Adrenal gland (tissue), 5 donors: Measurements from ENCODE around the gene TNFRSF14.

ENCODE experiments used
- POLR2A ChIP-seq, 2 donors: fragments of 450-650 bp; IDR thresholded peaks; one replicate each; pipeline ENCODE4 v1.6.1; 2017; ENCODE audit warnings: antibody characterized with exemption in 2 of 2, mild to moderate bottlenecking in 2 of 2, moderate library complexity in 1 of 2
- TF ChIP-seq, protein P1 (sequence below), 6 experiments: fragments of 450-650 bp in 4 of 6; fragments of 200-600 bp in 2 of 6; sonication (generic) in 1 of 6; IDR thresholded peaks; 1 replicate in 5 of 6; 2 replicates in 1 of 6; pipeline versions ENCODE4 v1.5.1 to v1.8.0; 2016 to 2021; ENCODE audit warnings: antibody characterized with exemption in 6 of 6, mild to moderate bottlenecking in 2 of 6, moderate library complexity in 1 of 6
- donor health status: DM: no; HTN: no; CAD: no.

DNA sequence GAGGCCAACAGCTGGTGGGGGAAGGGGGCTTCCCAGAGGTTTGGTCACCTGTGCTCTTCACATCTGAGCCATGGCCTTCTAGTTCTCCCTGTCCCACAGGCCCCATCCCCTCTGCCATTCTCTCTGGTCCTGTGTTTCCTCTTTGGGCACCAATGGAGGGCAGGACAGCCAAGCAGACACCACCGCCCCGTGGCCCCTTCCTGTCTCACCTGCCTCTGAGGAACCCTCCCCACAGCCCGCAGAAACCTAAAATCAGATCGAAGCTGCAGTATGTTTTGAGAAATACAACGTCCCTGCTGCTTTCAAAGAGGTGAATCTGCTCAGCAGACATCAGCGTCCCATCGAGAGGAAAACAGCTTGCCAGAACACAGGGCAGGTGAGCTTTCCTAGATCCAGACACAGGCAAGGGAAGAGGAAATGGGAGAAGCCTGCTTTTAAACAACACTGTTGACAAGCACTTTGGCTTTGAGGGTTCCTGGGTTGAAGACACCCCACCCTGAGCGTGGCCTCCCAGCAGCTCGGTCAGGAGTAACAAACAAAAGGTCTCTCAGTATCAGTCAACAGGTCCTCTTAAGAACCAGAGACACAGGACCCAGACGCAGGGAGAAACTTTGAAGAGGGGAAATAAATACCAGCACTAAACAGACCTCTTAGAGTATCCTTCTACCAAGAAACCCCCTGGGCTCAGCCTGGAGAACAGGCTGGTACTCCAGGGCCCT is 32.1 kb upstream of the TNFRSF14 start:
- TF ChIP-seq, protein P1, sequence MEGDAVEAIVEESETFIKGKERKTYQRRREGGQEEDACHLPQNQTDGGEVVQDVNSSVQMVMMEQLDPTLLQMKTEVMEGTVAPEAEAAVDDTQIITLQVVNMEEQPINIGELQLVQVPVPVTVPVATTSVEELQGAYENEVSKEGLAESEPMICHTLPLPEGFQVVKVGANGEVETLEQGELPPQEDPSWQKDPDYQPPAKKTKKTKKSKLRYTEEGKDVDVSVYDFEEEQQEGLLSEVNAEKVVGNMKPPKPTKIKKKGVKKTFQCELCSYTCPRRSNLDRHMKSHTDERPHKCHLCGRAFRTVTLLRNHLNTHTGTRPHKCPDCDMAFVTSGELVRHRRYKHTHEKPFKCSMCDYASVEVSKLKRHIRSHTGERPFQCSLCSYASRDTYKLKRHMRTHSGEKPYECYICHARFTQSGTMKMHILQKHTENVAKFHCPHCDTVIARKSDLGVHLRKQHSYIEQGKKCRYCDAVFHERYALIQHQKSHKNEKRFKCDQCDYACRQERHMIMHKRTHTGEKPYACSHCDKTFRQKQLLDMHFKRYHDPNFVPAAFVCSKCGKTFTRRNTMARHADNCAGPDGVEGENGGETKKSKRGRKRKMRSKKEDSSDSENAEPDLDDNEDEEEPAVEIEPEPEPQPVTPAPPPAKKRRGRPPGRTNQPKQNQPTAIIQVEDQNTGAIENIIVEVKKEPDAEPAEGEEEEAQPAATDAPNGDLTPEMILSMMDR (IDR thresholded peaks at IDR 0.05), result no peak
- TF ChIP-seq POLR2A (IDR thresholded peaks at IDR 0.05), result no peak
